K562 (cell line): ENCODE results near the gene HES3. TPM values are rescaled to one million over a fixed set of nuclear protein-coding genes. Genes with fewer than 3 reads are reported as not detected.
A peak's percentile ranks its signal among the peaks of the same experiment; 100 is the strongest.

Experiments
- BCL6 ChIP-seq: fragments of 250-450 bp; sonication (Bioruptor Pico); IDR thresholded peaks from 2 replicates; pipeline ENCODE4 v1.4.0; 2020
- CBFA2T2 ChIP-seq: fragments of 450-650 bp; conservative IDR thresholded peaks from 2 replicates; pipeline ENCODE4 v1.6.1; 2017; ENCODE audit warnings: mild to moderate bottlenecking
- CBX2 ChIP-seq: fragments of 200-600 bp; sonication (generic); IDR thresholded peaks from one replicate; pipeline ENCODE4 v1.6.1; 2012; ENCODE audit warnings: mild to moderate bottlenecking, low read length, inconsistent platforms; ENCODE audit not compliant: insufficient read depth, poor library complexity, severe bottlenecking
- CCNT2 ChIP-seq: IDR thresholded peaks from 2 replicates; pipeline ENCODE4 v1.6.1; 2011; ENCODE audit warnings: borderline replicate concordance, low read depth, mild to moderate bottlenecking, moderate library complexity, mixed read lengths, low read length; ENCODE audit not compliant: insufficient read length; ENCODE audit errors: extremely low read depth
- E2F3 ChIP-seq: fragments of 250-450 bp; sonication (Bioruptor Pico); IDR thresholded peaks from 2 replicates; pipeline ENCODE4 v1.4.0; 2020; ENCODE audit warnings: mild to moderate bottlenecking
- EGR1 ChIP-seq: fragments of 450-650 bp; conservative IDR thresholded peaks from 2 replicates; pipeline ENCODE4 v1.6.1; 2017; ENCODE audit warnings: mild to moderate bottlenecking
- ETV5 ChIP-seq: sonication (generic); formaldehyde crosslinking; IDR thresholded peaks from 2 replicates; pipeline ENCODE4 v1.4.0; 2020; ENCODE audit warnings: low read depth, mild to moderate bottlenecking, missing genetic modification reagents
- FOXK1 ChIP-seq: sonication (generic); formaldehyde crosslinking; IDR thresholded peaks from 2 replicates; pipeline ENCODE4 v1.8.0; 2022; ENCODE audit warnings: missing genetic modification reagents, mild to moderate bottlenecking, borderline replicate concordance
- GATAD2B ChIP-seq: fragments of 450-650 bp; IDR thresholded peaks from 2 replicates; pipeline ENCODE4 v1.6.1; 2017; ENCODE audit warnings: mild to moderate bottlenecking, borderline replicate concordance
- HDAC8 ChIP-seq: fragments of 450-650 bp; IDR thresholded peaks from 2 replicates; pipeline ENCODE4 v1.6.1; 2016; ENCODE audit warnings: mild to moderate bottlenecking, missing genetic modification characterization, moderate library complexity, missing compliant biosample characterization
- HDGF ChIP-seq: fragments of 450-650 bp; IDR thresholded peaks from 2 replicates; pipeline ENCODE4 v1.6.1; 2016
- HNRNPH1 ChIP-seq: fragments of 200-400 bp; formaldehyde crosslinking; optimal IDR thresholded peaks from 2 replicates; pipeline ENCODE3; 2017; ENCODE audit warnings: low read depth, mild to moderate bottlenecking, low read length, moderate library complexity
- HOXB6 ChIP-seq: fragments of 250-450 bp; sonication (Bioruptor Pico); IDR thresholded peaks from 2 replicates; pipeline ENCODE4 v1.5.1; 2022; ENCODE audit warnings: mild to moderate bottlenecking, borderline replicate concordance
- MYNN ChIP-seq, 2 experiments: sonication (generic); formaldehyde crosslinking in 1 of 2; IDR thresholded peaks; 2 replicates each; pipeline versions ENCODE4 v1.5.0 to v1.6.1; 2016 to 2020; ENCODE audit warnings: antibody characterized with exemption in 1 of 2, missing genetic modification reagents in 1 of 2
- NFE2L1 ChIP-seq: fragments of 450-650 bp; IDR thresholded peaks from 2 replicates; pipeline ENCODE4 v1.6.1; 2016; ENCODE audit warnings: missing genetic modification characterization, low read depth, mild to moderate bottlenecking, missing compliant biosample characterization, moderate library complexity, borderline replicate concordance
- NFRKB ChIP-seq: fragments of 450-650 bp; IDR thresholded peaks from 2 replicates; pipeline ENCODE4 v1.6.1; 2016; ENCODE audit warnings: low read depth
- RBM15 ChIP-seq: fragments of 200-400 bp; formaldehyde crosslinking; IDR thresholded peaks from 2 replicates; pipeline ENCODE4 v1.6.1; 2018; ENCODE audit warnings: mild to moderate bottlenecking, low read length, moderate library complexity; ENCODE audit not compliant: insufficient read depth
- RUNX1 ChIP-seq: sonication (generic); IDR thresholded peaks from 2 replicates; pipeline ENCODE4 v1.6.1; 2016; ENCODE audit warnings: antibody characterized with exemption, low read depth
- SP1 ChIP-seq: sonication (generic); formaldehyde crosslinking; IDR thresholded peaks from 2 replicates; pipeline ENCODE4 v1.8.1; 2022; ENCODE audit warnings: mild to moderate bottlenecking, missing genetic modification reagents
- XRCC4 ChIP-seq: IDR thresholded peaks from one replicate; pipeline ENCODE4 v1.6.1; 2011; ENCODE audit not compliant: insufficient read depth, insufficient read length; ENCODE audit errors: extremely low read depth
- ZNF274 ChIP-seq: IDR thresholded peaks from 2 replicates; pipeline ENCODE4 v1.6.1; 2011; ENCODE audit warnings: low read depth, mild to moderate bottlenecking, low read length, moderate library complexity, borderline replicate concordance
- ZNF699 ChIP-seq: fragments of 250-450 bp; sonication (Bioruptor Pico); IDR thresholded peaks from 2 replicates; pipeline ENCODE4 v1.8.0; 2021; ENCODE audit warnings: mild to moderate bottlenecking, moderate library complexity; ENCODE audit not compliant: insufficient replicate concordance
- polyA plus RNA-seq, 8 experiments: library from polyadenylated mRNA; depleted of rRNA in 4 of 8; stranded (reverse) in 5 of 8; unstranded in 3 of 8; fragments of >200 nt; fragmentation: Nextera tagmentation in 2 of 8; fragmentation: Illumina TruSeq in 1 of 8; extraction: Ambion mirVana in 2 of 8; extraction: Trizol in 1 of 8; gene quantifications; 2 replicates each; pipeline versions ENCODE4 v1.2.1 to v1.2.3, GENCODE V29; 2011 to 2014; ENCODE audit warnings: inconsistent platforms in 1 of 8, missing spikeins in 1 of 8
- total RNA-seq, 7 experiments: library from RNA; depleted of rRNA in 6 of 7; stranded (reverse); fragments of >200 nt in 6 of 7; fragmentation: Illumina TruSeq in 2 of 7; extraction: Trizol in 2 of 7; gene quantifications; 2 replicates each; pipeline versions ENCODE4 v1.2.1 to v1.2.3, GENCODE V29; 2011 to 2021; ENCODE audit warnings: low replicate concordance in 1 of 7
- TF ChIP-seq, protein P1 (sequence below): fragments of 450-650 bp; IDR thresholded peaks from 2 replicates; pipeline ENCODE4 v1.6.1; 2016; ENCODE audit warnings: mild to moderate bottlenecking
- TF ChIP-seq, protein P2 (sequence below): fragments of 250-450 bp; sonication (Bioruptor Pico); IDR thresholded peaks from 2 replicates; pipeline ENCODE4 v1.9.0; 2021; ENCODE audit warnings: mild to moderate bottlenecking
- TF ChIP-seq, protein P3 (sequence below): fragments of 250-450 bp; sonication (Bioruptor Pico); IDR thresholded peaks from 2 replicates; pipeline ENCODE4 v1.5.0; 2020; ENCODE audit warnings: mild to moderate bottlenecking

HES3 gene
- total and polyA plus RNA-seq, 9 of the 15 experiments (the other 6 are each of a cell fraction or from before 2014, with no cell fraction given), result not detected

DNA sequence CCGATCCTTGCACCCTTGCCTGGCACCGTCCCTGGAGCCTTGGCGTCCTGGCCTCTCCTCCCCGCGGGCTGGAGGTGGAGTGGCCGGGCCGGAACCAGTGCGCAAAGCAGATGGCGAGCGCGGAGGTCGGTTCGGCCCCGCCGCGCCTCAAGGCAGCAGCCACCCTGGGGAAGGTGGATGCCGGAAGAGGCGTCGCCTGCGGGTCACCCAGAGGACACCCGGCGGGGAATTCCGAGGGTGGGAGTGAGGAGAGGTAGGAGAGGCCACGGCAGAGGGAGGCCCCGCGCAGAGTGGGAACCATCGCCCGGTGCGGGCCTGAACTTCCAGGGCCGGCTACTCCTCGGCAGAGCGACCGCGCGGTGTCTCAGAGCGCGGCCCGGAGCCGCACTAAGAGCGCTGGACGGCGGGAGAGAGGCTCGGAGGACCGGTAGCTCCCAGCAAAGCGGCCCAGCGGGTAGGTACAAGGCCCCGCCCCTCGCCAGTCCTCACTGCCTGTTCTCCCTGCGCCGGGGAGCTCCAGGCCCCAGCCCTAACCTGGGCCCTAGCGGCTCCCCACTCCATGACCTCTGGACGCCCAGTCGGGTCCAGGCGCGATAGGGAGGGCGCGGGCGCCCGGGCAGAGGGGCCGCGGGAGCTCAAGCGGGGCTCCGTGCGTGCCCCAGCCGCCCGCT lies 38.0 kb upstream of the HES3 start, which contains the start of gene RNF207 (continued):
- TF ChIP-seq EGR1 (no peak), MYNN (IDR thresholded peaks at IDR 0.05) (no peak), MYNN (CRISPR knock-in tag; IDR thresholded peaks at IDR 0.05) (no peak), RUNX1 (no peak), ZNF699 (CRISPR knock-in tag) (no peak), ZNF274 (no peak), NFE2L1 (tag) (no peak), FOXK1 (CRISPR knock-in tag) (no peak), ETV5 (CRISPR knock-in tag) (peak; percentile 85), RBM15 (no peak), XRCC4 (no peak), CBFA2T2 (no peak), NFRKB (no peak), E2F3 (no peak), HDGF (no peak), CBX2 (no peak), HDAC8 (tag) (no peak), HNRNPH1 (no peak), CCNT2 (peak; percentile 43), GATAD2B (no peak), HOXB6 (no peak), SP1 (CRISPR knock-in tag) (no peak), BCL6 (CRISPR knock-in tag) (no peak)
- TF ChIP-seq, protein P1, sequence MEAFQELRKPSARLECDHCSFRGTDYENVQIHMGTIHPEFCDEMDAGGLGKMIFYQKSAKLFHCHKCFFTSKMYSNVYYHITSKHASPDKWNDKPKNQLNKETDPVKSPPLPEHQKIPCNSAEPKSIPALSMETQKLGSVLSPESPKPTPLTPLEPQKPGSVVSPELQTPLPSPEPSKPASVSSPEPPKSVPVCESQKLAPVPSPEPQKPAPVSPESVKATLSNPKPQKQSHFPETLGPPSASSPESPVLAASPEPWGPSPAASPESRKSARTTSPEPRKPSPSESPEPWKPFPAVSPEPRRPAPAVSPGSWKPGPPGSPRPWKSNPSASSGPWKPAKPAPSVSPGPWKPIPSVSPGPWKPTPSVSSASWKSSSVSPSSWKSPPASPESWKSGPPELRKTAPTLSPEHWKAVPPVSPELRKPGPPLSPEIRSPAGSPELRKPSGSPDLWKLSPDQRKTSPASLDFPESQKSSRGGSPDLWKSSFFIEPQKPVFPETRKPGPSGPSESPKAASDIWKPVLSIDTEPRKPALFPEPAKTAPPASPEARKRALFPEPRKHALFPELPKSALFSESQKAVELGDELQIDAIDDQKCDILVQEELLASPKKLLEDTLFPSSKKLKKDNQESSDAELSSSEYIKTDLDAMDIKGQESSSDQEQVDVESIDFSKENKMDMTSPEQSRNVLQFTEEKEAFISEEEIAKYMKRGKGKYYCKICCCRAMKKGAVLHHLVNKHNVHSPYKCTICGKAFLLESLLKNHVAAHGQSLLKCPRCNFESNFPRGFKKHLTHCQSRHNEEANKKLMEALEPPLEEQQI, result no peak
- TF ChIP-seq, protein P2, sequence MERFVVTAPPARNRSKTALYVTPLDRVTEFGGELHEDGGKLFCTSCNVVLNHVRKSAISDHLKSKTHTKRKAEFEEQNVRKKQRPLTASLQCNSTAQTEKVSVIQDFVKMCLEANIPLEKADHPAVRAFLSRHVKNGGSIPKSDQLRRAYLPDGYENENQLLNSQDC (CRISPR knock-in tag), result no peak
- TF ChIP-seq, protein P3, sequence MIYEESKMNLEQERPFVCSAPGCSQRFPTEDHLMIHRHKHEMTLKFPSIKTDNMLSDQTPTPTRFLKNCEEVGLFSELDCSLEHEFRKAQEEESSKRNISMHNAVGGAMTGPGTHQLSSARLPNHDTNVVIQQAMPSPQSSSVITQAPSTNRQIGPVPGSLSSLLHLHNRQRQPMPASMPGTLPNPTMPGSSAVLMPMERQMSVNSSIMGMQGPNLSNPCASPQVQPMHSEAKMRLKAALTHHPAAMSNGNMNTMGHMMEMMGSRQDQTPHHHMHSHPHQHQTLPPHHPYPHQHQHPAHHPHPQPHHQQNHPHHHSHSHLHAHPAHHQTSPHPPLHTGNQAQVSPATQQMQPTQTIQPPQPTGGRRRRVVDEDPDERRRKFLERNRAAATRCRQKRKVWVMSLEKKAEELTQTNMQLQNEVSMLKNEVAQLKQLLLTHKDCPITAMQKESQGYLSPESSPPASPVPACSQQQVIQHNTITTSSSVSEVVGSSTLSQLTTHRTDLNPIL, result no peak
